ENCODE measurements around the gene EDN2.

DNA sequence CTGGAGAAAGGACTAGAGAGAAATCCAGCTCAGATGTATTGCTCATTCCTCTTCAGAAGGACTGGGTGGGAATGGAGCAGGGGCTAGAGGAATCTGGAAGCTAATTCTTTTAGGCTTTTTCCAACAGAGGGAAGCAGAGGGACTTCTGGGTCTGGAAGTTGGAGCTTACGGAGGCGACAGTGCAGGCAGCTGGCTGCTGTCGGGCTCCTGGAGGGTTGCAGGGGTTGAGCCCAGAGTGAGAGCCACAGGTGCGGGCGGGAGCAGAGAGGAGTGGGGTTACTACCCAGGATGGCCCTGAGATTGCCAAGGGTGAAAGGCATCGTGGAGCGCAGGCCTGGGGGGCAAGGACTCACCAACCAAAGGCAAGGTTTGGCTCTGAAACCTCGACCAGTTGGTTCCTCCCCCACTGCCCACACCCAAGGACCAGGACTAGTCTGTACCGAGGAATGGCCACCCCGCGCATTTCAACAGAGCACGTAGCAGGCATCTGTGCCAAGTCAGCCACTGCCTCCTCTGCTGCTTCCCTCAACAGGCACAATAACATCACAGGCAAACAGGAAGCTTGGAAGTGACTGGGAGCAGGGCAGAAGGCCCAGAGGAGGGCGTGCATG, 22.7 kb upstream of the EDN2 start:
- TF ChIP-seq, protein P1, sequence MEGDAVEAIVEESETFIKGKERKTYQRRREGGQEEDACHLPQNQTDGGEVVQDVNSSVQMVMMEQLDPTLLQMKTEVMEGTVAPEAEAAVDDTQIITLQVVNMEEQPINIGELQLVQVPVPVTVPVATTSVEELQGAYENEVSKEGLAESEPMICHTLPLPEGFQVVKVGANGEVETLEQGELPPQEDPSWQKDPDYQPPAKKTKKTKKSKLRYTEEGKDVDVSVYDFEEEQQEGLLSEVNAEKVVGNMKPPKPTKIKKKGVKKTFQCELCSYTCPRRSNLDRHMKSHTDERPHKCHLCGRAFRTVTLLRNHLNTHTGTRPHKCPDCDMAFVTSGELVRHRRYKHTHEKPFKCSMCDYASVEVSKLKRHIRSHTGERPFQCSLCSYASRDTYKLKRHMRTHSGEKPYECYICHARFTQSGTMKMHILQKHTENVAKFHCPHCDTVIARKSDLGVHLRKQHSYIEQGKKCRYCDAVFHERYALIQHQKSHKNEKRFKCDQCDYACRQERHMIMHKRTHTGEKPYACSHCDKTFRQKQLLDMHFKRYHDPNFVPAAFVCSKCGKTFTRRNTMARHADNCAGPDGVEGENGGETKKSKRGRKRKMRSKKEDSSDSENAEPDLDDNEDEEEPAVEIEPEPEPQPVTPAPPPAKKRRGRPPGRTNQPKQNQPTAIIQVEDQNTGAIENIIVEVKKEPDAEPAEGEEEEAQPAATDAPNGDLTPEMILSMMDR (IDR thresholded peaks at IDR 0.05; ENCODE audit: poor library complexity) = no peak
- TF ChIP-seq EZH2 (IDR thresholded peaks at IDR 0.05; ENCODE audit: borderline replicate concordance) = no peak
- no peak for TF ChIP-seq EZH2phosphoT487 (IDR thresholded peaks at IDR 0.05; ENCODE audit: low read depth, severe bottlenecking, unreplicated experiment)
